GM12878 (cell line): ENCODE measurements around the gene PRPF18. TPM values are rescaled to one million over a fixed set of nuclear protein-coding genes. Genes with fewer than 3 reads are reported as not detected.

Experiments used
- ATAC-seq: fragments of 200-7000 bp; cut with Tn5 transposase; 3 replicates; pipeline ENCODE4 v1.9.1; 2020; ENCODE audit warnings: mild to moderate bottlenecking, moderate library complexity
- BruUV-seq: library from RNA; stranded (reverse); fragments of 400-500 nt; replicated peaks from 2 replicates; lab custom pipeline; 2021; lab: Mats Ljungman, UMichigan
- CTCF ChIA-PET: fragments of 300-600 bp; sonication (Branson Sonifier 250); formaldehyde crosslinking; extraction: SDS; loops from one replicate; lab custom pipeline; 2021; ENCODE audit warnings: inconsistent platforms; lab: Yijun Ruan, JAX
- POLR2A ChIA-PET: fragments of 350-600 bp; formaldehyde crosslinking; extraction: SDS; loops from one replicate; lab custom pipeline; 2021; ENCODE audit warnings: inconsistent platforms; lab: Charles Lee
- RAD21 ChIA-PET: fragments of 300-600 bp; sonication (Branson Sonifier 250); formaldehyde crosslinking; loops from one replicate; lab custom pipeline; 2023; ENCODE audit warnings: antibody characterized with exemption; ENCODE audit not compliant: unreplicated experiment; lab: Charles Lee
- SMC1A ChIA-PET: fragments of 300-600 bp; sonication (Branson Sonifier 250); formaldehyde crosslinking; loops from one replicate; lab custom pipeline; 2023; ENCODE audit not compliant: unreplicated experiment, uncharacterized antibody; lab: Charles Lee
- DNase-seq: peaks from one replicate; pipeline ENCODE4 v3.0.0-alpha.2; 2011; ENCODE audit warnings: low read depth, low spot score
- FAIRE-seq: peaks from 3 replicates; lab custom pipeline; 2011; peaks lifted over from hg19 to GRCh38; lab: Jason Lieb, UNC
- H2AFZ ChIP-seq: 2 replicates; pipeline ENCODE4 v1.6.0; 2011; ENCODE audit warnings: low read depth, low read length, control low read depth; ENCODE audit not compliant: control insufficient read depth
- H3K27ac ChIP-seq: 2 replicates; pipeline ENCODE4 v1.5.1; 2011; ENCODE audit warnings: control low read depth; ENCODE audit not compliant: control insufficient read depth, insufficient read depth
- H3K27me3 ChIP-seq, 2 experiments: replicated peaks in 1 of 2; 2 replicates each; pipeline versions ENCODE4 v1.6.0 to v1.6.1; 2011; ENCODE audit warnings: low read length in 1 of 2; ENCODE audit not compliant: control insufficient read depth in 2 of 2, insufficient read depth in 2 of 2
- H3K36me3 ChIP-seq, 2 experiments: 2 replicates each; pipeline ENCODE4 v1.5.1; 2011; ENCODE audit warnings: low read length in 1 of 2; ENCODE audit not compliant: control insufficient read depth in 2 of 2, insufficient read depth in 2 of 2
- H3K4me1 ChIP-seq: 2 replicates; pipeline ENCODE4 v1.6.1; 2011; ENCODE audit warnings: mild to moderate bottlenecking, low read length, moderate library complexity, mixed read lengths; ENCODE audit not compliant: control insufficient read depth, insufficient read depth
- H3K4me2 ChIP-seq: 2 replicates; pipeline ENCODE4 v1.6.0; 2011; ENCODE audit warnings: control low read depth; ENCODE audit not compliant: control insufficient read depth, insufficient read depth
- H3K4me3 ChIP-seq: fragments of 200-600 bp; sonication (generic); 2 replicates; pipeline ENCODE4 v1.5.1; 2016
- H3K79me2 ChIP-seq: 2 replicates; pipeline ENCODE4 v1.6.0; 2011; ENCODE audit warnings: low read length; ENCODE audit not compliant: control insufficient read depth, insufficient read depth
- H3K9ac ChIP-seq: 2 replicates; pipeline ENCODE4 v1.8.0; 2011; ENCODE audit warnings: low read length, control low read depth, mixed read lengths; ENCODE audit not compliant: control insufficient read depth, insufficient read depth
- H3K9me3 ChIP-seq: replicated peaks from 3 replicates; pipeline ENCODE4 v1.5.1; 2011; ENCODE audit warnings: mild to moderate bottlenecking, low read length; ENCODE audit not compliant: control insufficient read depth, insufficient read depth
- H4K20me1 ChIP-seq: 2 replicates; pipeline ENCODE4 v1.6.0; 2011; ENCODE audit not compliant: control insufficient read depth, insufficient read depth
- BRCA1 ChIP-seq: IDR thresholded peaks from 2 replicates; pipeline ENCODE4 v1.6.1; 2011; ENCODE audit warnings: low read depth, low read length, improper control_type of control experiment
- CHD4 ChIP-seq: fragments of 200-600 bp; sonication (generic); IDR thresholded peaks from 2 replicates; pipeline ENCODE4 v1.6.1; 2016; ENCODE audit warnings: mild to moderate bottlenecking
- FOXM1 ChIP-seq: IDR thresholded peaks from 2 replicates; pipeline ENCODE4 v1.6.1; 2012; ENCODE audit warnings: low read depth, mild to moderate bottlenecking, inconsistent platforms, low read length, moderate library complexity
- MTA2 ChIP-seq: fragments of 450-650 bp; IDR thresholded peaks from 2 replicates; pipeline ENCODE4 v1.6.1; 2016; ENCODE audit warnings: low read depth, mild to moderate bottlenecking, moderate library complexity
- NR2C1 ChIP-seq: fragments of 450-650 bp; IDR thresholded peaks from 2 replicates; pipeline ENCODE4 v1.6.1; 2017; ENCODE audit warnings: antibody characterized with exemption, mild to moderate bottlenecking, moderate library complexity
- RFX5 ChIP-seq: IDR thresholded peaks from 2 replicates; pipeline ENCODE4 v1.6.1; 2011; ENCODE audit warnings: low read depth, low read length, improper control_type of control experiment
- SMC3 ChIP-seq: IDR thresholded peaks from 2 replicates; pipeline ENCODE4 v1.6.1; 2011; ENCODE audit warnings: low read length, improper control_type of control experiment, borderline replicate concordance
- SUZ12 ChIP-seq: fragments of 200-600 bp; sonication (generic); IDR thresholded peaks from one replicate; pipeline ENCODE4 v1.6.1; 2018; ENCODE audit warnings: antibody characterized with exemption, mild to moderate bottlenecking; ENCODE audit not compliant: unreplicated experiment
- ZNF622 ChIP-seq: fragments of 450-650 bp; IDR thresholded peaks from 2 replicates; pipeline ENCODE4 v1.6.1; 2017; ENCODE audit warnings: mild to moderate bottlenecking, inconsistent platforms
- WGBS: methylation state at CpG from one replicate; pipeline ENCODE4 v1.1.6; 2016; ENCODE audit warnings: low lambda C conversion rate; ENCODE audit not compliant: insufficient replicate concordance, insufficient coverage; ENCODE audit errors: missing lambda C conversion rate; 5-methylcytosine and 5-hydroxymethylcytosine counted together
- in situ Hi-C: fragments of 300-500 bp; cut with MboI; formaldehyde crosslinking; loops from 9 replicates; pipeline ENCODE4 v1.14.3; 2018; ENCODE audit warnings: mixed read lengths
- intact Hi-C: fragments of 100-400 bp; cut with micrococcal nuclease; formaldehyde crosslinking; loops from one replicate; pipeline ENCODE4 v1.14.2; 2022; ENCODE audit not compliant: unreplicated experiment
- polyA plus RNA-seq, 11 experiments: library from polyadenylated mRNA; depleted of rRNA in 4 of 11; unstranded in 6 of 11; stranded (reverse) in 5 of 11; fragments of >200 nt; fragmentation: Nextera tagmentation in 4 of 11; fragmentation: Illumina TruSeq in 1 of 11; extraction: Ambion mirVana in 4 of 11; extraction: Trizol in 1 of 11; gene quantifications; 1 replicate in 1 of 11; 2 replicates in 10 of 11; pipeline versions ENCODE4 v1.2.1 to v1.2.3, GENCODE V29; 2011 to 2016; ENCODE audit warnings: inconsistent platforms in 2 of 11, missing spikeins in 2 of 11, low read depth in 1 of 11
- total RNA-seq, 4 experiments: library from RNA; depleted of rRNA in 3 of 4; stranded (reverse); fragments of >200 nt in 3 of 4; fragmentation: Illumina TruSeq in 1 of 4; extraction: Trizol in 1 of 4; gene quantifications; 2 replicates each; pipeline versions ENCODE4 v1.2.1 to v1.2.3, GENCODE V29; 2013 to 2021
- TF ChIP-seq, protein P1 (sequence below): fragments of 450-650 bp; IDR thresholded peaks from 2 replicates; pipeline ENCODE4 v1.6.1; 2016; ENCODE audit warnings: mild to moderate bottlenecking
- TF ChIP-seq, protein P2 (sequence below): fragments of 450-650 bp; conservative IDR thresholded peaks from 2 replicates; pipeline ENCODE4 v1.6.1; 2017; ENCODE audit warnings: mild to moderate bottlenecking, moderate library complexity
- TF ChIP-seq, protein P3 (sequence below): IDR thresholded peaks from 2 replicates; pipeline ENCODE4 v1.6.1; 2012; ENCODE audit warnings: low read depth, low read length, improper control_type of control experiment
- TF ChIP-seq, protein P4 (sequence below): fragments of 450-650 bp; IDR thresholded peaks from 2 replicates; pipeline ENCODE4 v1.6.1; 2017; ENCODE audit warnings: antibody characterized with exemption, mild to moderate bottlenecking, moderate library complexity

Gene PRPF18
- total and polyA plus RNA-seq, 10 of the 15 experiments (the other 5 are each of a cell fraction or from before 2014, with no cell fraction given), result 15.6 to 35.8 (median 28.8) TPM

DNA sequence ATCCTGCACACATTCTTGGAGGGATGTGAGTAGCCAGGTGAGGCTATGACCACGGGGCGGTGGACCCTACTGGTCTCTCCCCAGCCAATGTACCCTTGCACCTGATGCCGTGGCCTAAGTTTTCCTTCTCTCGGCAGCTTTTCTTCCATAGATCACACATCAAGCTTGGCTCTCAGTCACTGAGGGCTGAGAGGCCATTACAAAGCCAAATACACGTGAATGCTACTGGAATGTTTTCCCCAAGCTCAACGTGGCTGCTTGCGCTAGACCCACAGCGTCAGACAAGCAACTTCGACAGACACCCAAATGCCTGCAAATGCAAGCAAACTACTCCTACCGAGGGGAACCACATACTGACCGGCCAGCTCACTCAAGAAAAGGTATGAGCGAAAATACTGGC is 83.1 kb downstream of the PRPF18 start:
- no peak for FAIRE-seq
- Histone ChIP-seq H3K9ac (no peak overlapping the region), H2AFZ (no peak overlapping the region), H3K36me3 (peaks cover 28 to 34% of the 10 kb centered on the region in 2 experiments), H3K27me3 (no peaks in the 10 kb centered on the region), H3K4me3 (no peak overlapping the region), H3K27ac (no peak overlapping the region), H3K4me2 (no peak overlapping the region), H4K20me1 (no peaks in the 10 kb centered on the region; the same call in 1 of the 2 replicates), H3K4me1 (no peaks in the 10 kb centered on the region), H3K79me2 (no peaks in the 10 kb centered on the region), H3K9me3 (no peaks in the 10 kb centered on the region)
- intact Hi-C loops, result no loop called here
- CTCF ChIA-PET, result interaction anchor here (0.7 to 1.1 kb wide), 2 partner anchors 73 to 424 kb away, joined by 3 to 4 read pairs; no protein-coding TSS in a partner anchor
- SMC1A ChIA-PET, result no interaction called here
- ATAC-seq, result no peak
- 91% methylated on average over 12 of the region's 12 CpGs for WGBS
- in situ Hi-C loops, result loop anchor here (5.0 kb wide), 1 partner anchor 107 kb away; no protein-coding TSS in a partner anchor
- BruUV-seq, result no TSS peak
- POLR2A ChIA-PET, result no interaction called here
- no peak for DNase-seq
- RAD21 ChIA-PET, result no interaction called here
- TF ChIP-seq ZNF622 (no peak), NR2C1 (no peak), CHD4 (no peak), MTA2 (no peak), FOXM1 (no peak), RFX5 (no peak), SMC3 (no peak), BRCA1 (no peak), SUZ12 (no peak)
- TF ChIP-seq, protein P1, sequence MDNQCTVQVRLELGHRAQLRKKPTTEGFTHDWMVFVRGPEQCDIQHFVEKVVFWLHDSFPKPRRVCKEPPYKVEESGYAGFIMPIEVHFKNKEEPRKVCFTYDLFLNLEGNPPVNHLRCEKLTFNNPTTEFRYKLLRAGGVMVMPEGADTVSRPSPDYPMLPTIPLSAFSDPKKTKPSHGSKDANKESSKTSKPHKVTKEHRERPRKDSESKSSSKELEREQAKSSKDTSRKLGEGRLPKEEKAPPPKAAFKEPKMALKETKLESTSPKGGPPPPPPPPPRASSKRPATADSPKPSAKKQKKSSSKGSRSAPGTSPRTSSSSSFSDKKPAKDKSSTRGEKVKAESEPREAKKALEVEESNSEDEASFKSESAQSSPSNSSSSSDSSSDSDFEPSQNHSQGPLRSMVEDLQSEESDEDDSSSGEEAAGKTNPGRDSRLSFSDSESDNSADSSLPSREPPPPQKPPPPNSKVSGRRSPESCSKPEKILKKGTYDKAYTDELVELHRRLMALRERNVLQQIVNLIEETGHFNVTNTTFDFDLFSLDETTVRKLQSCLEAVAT, result no peak
- TF ChIP-seq, protein P2, sequence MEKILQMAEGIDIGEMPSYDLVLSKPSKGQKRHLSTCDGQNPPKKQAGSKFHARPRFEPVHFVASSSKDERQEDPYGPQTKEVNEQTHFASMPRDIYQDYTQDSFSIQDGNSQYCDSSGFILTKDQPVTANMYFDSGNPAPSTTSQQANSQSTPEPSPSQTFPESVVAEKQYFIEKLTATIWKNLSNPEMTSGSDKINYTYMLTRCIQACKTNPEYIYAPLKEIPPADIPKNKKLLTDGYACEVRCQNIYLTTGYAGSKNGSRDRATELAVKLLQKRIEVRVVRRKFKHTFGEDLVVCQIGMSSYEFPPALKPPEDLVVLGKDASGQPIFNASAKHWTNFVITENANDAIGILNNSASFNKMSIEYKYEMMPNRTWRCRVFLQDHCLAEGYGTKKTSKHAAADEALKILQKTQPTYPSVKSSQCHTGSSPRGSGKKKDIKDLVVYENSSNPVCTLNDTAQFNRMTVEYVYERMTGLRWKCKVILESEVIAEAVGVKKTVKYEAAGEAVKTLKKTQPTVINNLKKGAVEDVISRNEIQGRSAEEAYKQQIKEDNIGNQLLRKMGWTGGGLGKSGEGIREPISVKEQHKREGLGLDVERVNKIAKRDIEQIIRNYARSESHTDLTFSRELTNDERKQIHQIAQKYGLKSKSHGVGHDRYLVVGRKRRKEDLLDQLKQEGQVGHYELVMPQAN, result no peak
- TF ChIP-seq, protein P3, sequence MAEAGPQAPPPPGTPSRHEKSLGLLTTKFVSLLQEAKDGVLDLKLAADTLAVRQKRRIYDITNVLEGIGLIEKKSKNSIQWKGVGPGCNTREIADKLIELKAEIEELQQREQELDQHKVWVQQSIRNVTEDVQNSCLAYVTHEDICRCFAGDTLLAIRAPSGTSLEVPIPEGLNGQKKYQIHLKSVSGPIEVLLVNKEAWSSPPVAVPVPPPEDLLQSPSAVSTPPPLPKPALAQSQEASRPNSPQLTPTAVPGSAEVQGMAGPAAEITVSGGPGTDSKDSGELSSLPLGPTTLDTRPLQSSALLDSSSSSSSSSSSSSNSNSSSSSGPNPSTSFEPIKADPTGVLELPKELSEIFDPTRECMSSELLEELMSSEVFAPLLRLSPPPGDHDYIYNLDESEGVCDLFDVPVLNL, result no peak
- TF ChIP-seq, protein P4, sequence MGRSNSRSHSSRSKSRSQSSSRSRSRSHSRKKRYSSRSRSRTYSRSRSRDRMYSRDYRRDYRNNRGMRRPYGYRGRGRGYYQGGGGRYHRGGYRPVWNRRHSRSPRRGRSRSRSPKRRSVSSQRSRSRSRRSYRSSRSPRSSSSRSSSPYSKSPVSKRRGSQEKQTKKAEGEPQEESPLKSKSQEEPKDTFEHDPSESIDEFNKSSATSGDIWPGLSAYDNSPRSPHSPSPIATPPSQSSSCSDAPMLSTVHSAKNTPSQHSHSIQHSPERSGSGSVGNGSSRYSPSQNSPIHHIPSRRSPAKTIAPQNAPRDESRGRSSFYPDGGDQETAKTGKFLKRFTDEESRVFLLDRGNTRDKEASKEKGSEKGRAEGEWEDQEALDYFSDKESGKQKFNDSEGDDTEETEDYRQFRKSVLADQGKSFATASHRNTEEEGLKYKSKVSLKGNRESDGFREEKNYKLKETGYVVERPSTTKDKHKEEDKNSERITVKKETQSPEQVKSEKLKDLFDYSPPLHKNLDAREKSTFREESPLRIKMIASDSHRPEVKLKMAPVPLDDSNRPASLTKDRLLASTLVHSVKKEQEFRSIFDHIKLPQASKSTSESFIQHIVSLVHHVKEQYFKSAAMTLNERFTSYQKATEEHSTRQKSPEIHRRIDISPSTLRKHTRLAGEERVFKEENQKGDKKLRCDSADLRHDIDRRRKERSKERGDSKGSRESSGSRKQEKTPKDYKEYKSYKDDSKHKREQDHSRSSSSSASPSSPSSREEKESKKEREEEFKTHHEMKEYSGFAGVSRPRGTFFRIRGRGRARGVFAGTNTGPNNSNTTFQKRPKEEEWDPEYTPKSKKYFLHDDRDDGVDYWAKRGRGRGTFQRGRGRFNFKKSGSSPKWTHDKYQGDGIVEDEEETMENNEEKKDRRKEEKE, result no peak
